Measurements from ENCODE around the gene ZNF239. TPM values are rescaled to one million over a fixed set of nuclear protein-coding genes. Genes with fewer than 3 reads are reported as not detected.
A peak's percentile ranks its signal among the peaks of the same experiment; 100 is the strongest.
"Not testable (repeated sequence)": the region's sequence is repeated elsewhere in the genome, so short reads cannot be mapped to it uniquely, and the experiment has no call there.

The ZNF239 gene
- total RNA-seq, 1 experiment from 2014 or later = 3.3 TPM

GRCh38 chr10:43595739-43596298, 21.4 kb upstream of the ZNF239 start:
- Histone ChIP-seq H4K20me1 (ENCODE audit: insufficient read depth) (no peaks in the 10 kb centered on the region), H3K4me2 (peak overlapping the region; percentile 54; the same call in 1 of the 2 replicates), H3F3A (ENCODE audit: insufficient read depth, low read depth) (no peaks in the 10 kb centered on the region), H3K79me2 (ENCODE audit: low read depth) (no peaks in the 10 kb centered on the region), H3K4me1 (replicated peaks; ENCODE audit: insufficient read depth) (no peaks in the 10 kb centered on the region), H3K9me2 (ENCODE audit: insufficient read depth) (no peaks in the 10 kb centered on the region), H3K36me3 (ENCODE audit: low read depth) (no peaks in the 10 kb centered on the region), H3K27me3 (ENCODE audit: insufficient read depth, low read depth) (peaks cover 46% of the 10 kb centered on the region), H2AFZ (no peak overlapping the region), H3K9me3 (ENCODE audit: insufficient read depth, low read depth) (no peaks in the 10 kb centered on the region), H3K4me3 (no peak overlapping the region), H3K27ac (no peak overlapping the region)
- POLR2A ChIA-PET (ENCODE audit: unreplicated experiment) = no interaction called here
- CTCF ChIA-PET = no interaction called here
- no peak for DNase-seq
- BruUV-seq (replicated peaks) = no TSS peak
- TF ChIP-seq EZH2 (IDR thresholded peaks at IDR 0.05; ENCODE audit: low read depth) (no peak), CTCF (conservative IDR thresholded peaks at IDR 0.05) (no peak)
- intact Hi-C loops (cut with micrococcal nuclease; ENCODE audit: unreplicated experiment) = no loop called here

GRCh38 chr10:43594944-43595589, 20.7 kb upstream of the ZNF239 start:
- Histone ChIP-seq H3K4me3 (peak overlapping the region; percentile 12; the same call in 1 of the 2 replicates), H3K27ac (no peak overlapping the region), H2AFZ (no peak overlapping the region; the same call in 1 of the 2 replicates), H3K4me1 (replicated peaks; ENCODE audit: insufficient read depth) (no peaks in the 10 kb centered on the region), H3F3A (ENCODE audit: insufficient read depth, low read depth) (no peaks in the 10 kb centered on the region), H3K79me2 (ENCODE audit: low read depth) (no peaks in the 10 kb centered on the region), H3K9me3 (ENCODE audit: insufficient read depth, low read depth) (no peaks in the 10 kb centered on the region), H3K9me2 (ENCODE audit: insufficient read depth) (no peaks in the 10 kb centered on the region), H4K20me1 (ENCODE audit: insufficient read depth) (no peaks in the 10 kb centered on the region), H3K4me2 (peak overlapping the region; percentile 54), H3K27me3 (ENCODE audit: insufficient read depth, low read depth) (peaks cover 54% of the 10 kb centered on the region), H3K36me3 (ENCODE audit: low read depth) (no peaks in the 10 kb centered on the region)
- no TSS peak for BruUV-seq (replicated peaks)
- TF ChIP-seq CTCF (conservative IDR thresholded peaks at IDR 0.05) = no peak
- TF ChIP-seq EZH2 (IDR thresholded peaks at IDR 0.05; ENCODE audit: low read depth) = no peak
- ChIA-PET POLR2A (ENCODE audit: unreplicated experiment) (no interaction called here), CTCF (no interaction called here)
- intact Hi-C loops (cut with micrococcal nuclease; ENCODE audit: unreplicated experiment) = no loop called here
- no peak for DNase-seq

- no peaks in the 10 kb centered on the region for H3K9me2 ChIP-seq (ENCODE audit: insufficient read depth)
- H3K4me2 ChIP-seq = no peak overlapping the region
- no TSS peak for BruUV-seq (replicated peaks)
- H3K79me2 ChIP-seq (ENCODE audit: low read depth) = no peaks in the 10 kb centered on the region
- no peaks in the 10 kb centered on the region for H3K9me3 ChIP-seq (ENCODE audit: insufficient read depth, low read depth)
- no peaks in the 10 kb centered on the region for H3K4me1 ChIP-seq (replicated peaks; ENCODE audit: insufficient read depth)
- no peak for DNase-seq
- H3F3A ChIP-seq (ENCODE audit: insufficient read depth, low read depth) = no peaks in the 10 kb centered on the region
- ChIA-PET POLR2A (ENCODE audit: unreplicated experiment) (no interaction called here), CTCF (no interaction called here)
- H3K27me3 ChIP-seq (ENCODE audit: insufficient read depth, low read depth) = peaks cover 77% of the 10 kb centered on the region
- no peaks in the 10 kb centered on the region for H3K36me3 ChIP-seq (ENCODE audit: low read depth)
- intact Hi-C loops (cut with micrococcal nuclease; ENCODE audit: unreplicated experiment) = no loop called here
- H2AFZ ChIP-seq = no peak overlapping the region
- no peaks in the 10 kb centered on the region for H4K20me1 ChIP-seq (ENCODE audit: insufficient read depth)
- no peak overlapping the region for H3K27ac ChIP-seq
- TF ChIP-seq EZH2 (IDR thresholded peaks at IDR 0.05; ENCODE audit: low read depth) (no peak), CTCF (conservative IDR thresholded peaks at IDR 0.05) (no peak)
- H3K4me3 ChIP-seq = no peak overlapping the region
These were observed 17.0 kb upstream of the ZNF239 start for GRCh38 chr10:43591303-43591904.

- H3F3A ChIP-seq (ENCODE audit: insufficient read depth, low read depth); CTCF ChIA-PET; H3K36me3 ChIP-seq (ENCODE audit: low read depth); H3K4me2 ChIP-seq; H3K4me3 ChIP-seq; H4K20me1 ChIP-seq (ENCODE audit: insufficient read depth); H3K9me3 ChIP-seq (ENCODE audit: insufficient read depth, low read depth); intact Hi-C loops (cut with micrococcal nuclease; ENCODE audit: unreplicated experiment); DNase-seq; BruUV-seq (replicated peaks); H3K79me2 ChIP-seq (ENCODE audit: low read depth); H2AFZ ChIP-seq; H3K27ac ChIP-seq; H3K9me2 ChIP-seq (ENCODE audit: insufficient read depth); H3K4me1 ChIP-seq (replicated peaks; ENCODE audit: insufficient read depth); POLR2A ChIA-PET (ENCODE audit: unreplicated experiment): not testable (repeated sequence)
- peaks cover 69% of the 10 kb centered on the region for H3K27me3 ChIP-seq (ENCODE audit: insufficient read depth, low read depth)
These were observed 12.3 kb upstream of the ZNF239 start for GRCh38 chr10:43586730-43587115.

All from PC-9 (cell line).